Skeletal muscle satellite cell (primary cell): ENCODE measurements around the gene TMEM132C.

Source experiments
- H3K27me3 ChIP-seq: 2 replicates; pipeline ENCODE4 v1.7.0; 2013; ENCODE audit warnings: low read length; ENCODE audit not compliant: control insufficient read depth, insufficient read depth
- H3K36me3 ChIP-seq: 2 replicates; pipeline ENCODE4 v1.7.0; 2013; ENCODE audit warnings: mild to moderate bottlenecking, control low read depth, low read length; ENCODE audit not compliant: insufficient read depth
- H3K4me1 ChIP-seq: 2 replicates; pipeline ENCODE4 v1.7.0; 2013; ENCODE audit warnings: low read length; ENCODE audit not compliant: control insufficient read depth, insufficient read depth
- H3K4me2 ChIP-seq: 2 replicates; pipeline ENCODE4 v1.7.0; 2013; ENCODE audit warnings: mild to moderate bottlenecking, low read length
- H3K4me3 ChIP-seq: 2 replicates; pipeline ENCODE4 v1.7.0; 2013; ENCODE audit warnings: low read length
- H3K9ac ChIP-seq: 2 replicates; pipeline ENCODE4 v1.7.0; 2013; ENCODE audit warnings: mild to moderate bottlenecking, low read depth, low read length, moderate library complexity
- H3K9me3 ChIP-seq: replicated peaks from 2 replicates; pipeline ENCODE4 v1.7.0; 2013; ENCODE audit warnings: mild to moderate bottlenecking, control low read depth, low read length

Gene TMEM132C

DNA sequence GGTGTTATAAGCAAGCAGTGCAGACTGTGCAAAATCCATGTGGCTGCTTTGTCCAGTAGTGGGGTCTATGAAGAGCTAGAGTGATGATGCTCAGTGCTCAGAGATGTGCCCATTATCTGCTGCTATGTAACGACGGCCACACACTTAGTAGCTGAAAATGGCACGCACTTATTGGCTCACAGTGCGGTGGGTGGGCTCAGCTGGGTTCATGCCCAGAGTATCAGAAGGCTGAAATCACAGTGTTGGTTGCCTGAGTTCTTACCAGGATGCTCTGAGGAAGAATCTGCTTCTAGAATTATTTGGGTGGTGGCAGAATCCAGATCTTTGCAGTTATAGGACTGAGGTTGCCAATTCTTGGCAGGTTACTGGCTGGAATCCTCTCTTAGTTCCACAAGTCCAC, 432.1 kb downstream of the TMEM132C start:
- peaks cover 17% of the 10 kb centered on the region for H3K9me3 ChIP-seq
- H3K9ac ChIP-seq = no peak overlapping the region
- no peaks in the 10 kb centered on the region for H3K36me3 ChIP-seq
- no peaks in the 10 kb centered on the region for H3K4me1 ChIP-seq
- no peak overlapping the region for H3K4me2 ChIP-seq
- no peaks in the 10 kb centered on the region for H3K27me3 ChIP-seq
- no peak overlapping the region for H3K4me3 ChIP-seq

DNA sequence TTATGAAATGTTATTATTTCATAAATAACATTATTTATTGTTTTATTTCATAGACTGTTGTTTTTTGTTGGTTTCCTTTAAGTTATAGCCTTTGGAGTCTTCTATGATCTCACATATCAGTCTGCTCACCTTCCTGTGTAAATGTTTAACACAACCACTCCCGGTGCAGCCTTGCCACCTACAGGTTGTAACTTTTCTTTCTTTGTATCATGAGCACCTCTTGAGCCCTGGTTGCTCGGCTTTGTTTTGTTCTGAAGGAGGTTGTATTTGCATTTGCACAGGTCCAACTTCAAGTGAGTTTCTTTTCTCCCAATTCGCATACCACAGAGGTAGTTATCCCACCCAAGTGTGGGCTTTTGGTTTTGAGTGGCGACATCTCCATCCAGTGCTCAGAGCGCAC, 435.4 kb downstream of the TMEM132C start:
- Histone ChIP-seq H3K9ac (no peak overlapping the region), H3K27me3 (no peaks in the 10 kb centered on the region), H3K9me3 (peaks cover 23% of the 10 kb centered on the region), H3K4me1 (no peaks in the 10 kb centered on the region), H3K4me3 (no peak overlapping the region), H3K36me3 (no peaks in the 10 kb centered on the region), H3K4me2 (no peak overlapping the region)

- H3K9me3 ChIP-seq = peaks cover 25% of the 10 kb centered on the region
- H3K4me1 ChIP-seq = no peaks in the 10 kb centered on the region
- H3K27me3 ChIP-seq = no peaks in the 10 kb centered on the region
- H3K9ac ChIP-seq = no peak overlapping the region
- no peak overlapping the region for H3K4me2 ChIP-seq
- no peaks in the 10 kb centered on the region for H3K36me3 ChIP-seq
- no peak overlapping the region for H3K4me3 ChIP-seq
These were observed 438.2 kb downstream of the TMEM132C start for GRCh38 chr12:128705140-128705539.

DNA sequence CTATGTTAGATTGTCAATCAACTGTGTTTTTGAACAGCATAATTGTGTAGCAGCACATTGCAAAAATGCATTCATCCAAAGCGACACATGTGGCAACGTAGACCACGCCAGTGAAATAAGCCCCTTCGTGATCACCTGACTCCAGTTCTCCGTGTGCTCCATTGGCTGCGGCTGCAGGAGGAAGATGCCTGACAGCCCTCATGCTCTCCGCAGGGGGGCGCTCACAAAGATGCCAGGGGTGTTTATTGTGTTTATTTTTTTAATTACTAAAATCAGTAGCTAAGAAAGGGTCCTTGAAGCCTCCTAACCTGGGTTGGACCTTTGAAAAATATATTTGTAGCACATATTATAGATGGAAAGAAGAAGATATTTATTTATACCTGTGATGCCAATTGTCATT, 440.5 kb downstream of the TMEM132C start:
- Histone ChIP-seq H3K9me3 (peaks cover 22% of the 10 kb centered on the region), H3K4me1 (no peaks in the 10 kb centered on the region), H3K4me3 (no peak overlapping the region), H3K4me2 (no peak overlapping the region), H3K9ac (no peak overlapping the region), H3K36me3 (no peaks in the 10 kb centered on the region), H3K27me3 (no peaks in the 10 kb centered on the region)

DNA sequence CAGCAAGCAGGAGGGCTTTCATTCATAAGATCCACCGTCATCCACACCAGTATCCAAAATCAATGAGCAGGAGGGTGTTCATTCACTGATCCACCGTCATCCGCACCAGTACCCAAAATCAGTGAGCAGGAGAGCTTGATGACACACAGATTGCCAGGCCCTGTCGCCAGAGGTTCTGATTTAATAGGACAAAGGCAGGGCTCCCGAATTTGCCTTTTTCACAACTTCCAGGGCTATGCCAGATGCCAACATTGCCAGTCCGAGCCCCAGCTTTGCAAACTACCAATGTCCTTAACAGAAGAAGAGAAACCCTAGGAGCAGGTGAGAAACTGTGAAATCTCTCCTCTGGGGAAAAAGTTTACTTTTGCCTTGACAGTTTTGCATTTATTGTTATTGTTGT, 441.8 kb downstream of the TMEM132C start:
- Histone ChIP-seq H3K9me3 (peaks cover 18% of the 10 kb centered on the region), H3K4me2 (no peak overlapping the region), H3K9ac (no peak overlapping the region), H3K4me1 (no peaks in the 10 kb centered on the region), H3K4me3 (no peak overlapping the region), H3K27me3 (no peaks in the 10 kb centered on the region), H3K36me3 (no peaks in the 10 kb centered on the region)

GRCh38 chr12:128709660-128710059, 442.7 kb downstream of the TMEM132C start:
- Histone ChIP-seq H3K4me3 (no peak overlapping the region), H3K4me1 (no peaks in the 10 kb centered on the region), H3K4me2 (no peak overlapping the region), H3K9ac (no peak overlapping the region), H3K36me3 (no peaks in the 10 kb centered on the region), H3K9me3 (peaks cover 25% of the 10 kb centered on the region), H3K27me3 (no peaks in the 10 kb centered on the region)

GRCh38 chr12:128711486-128711885, 444.5 kb downstream of the TMEM132C start:
- no peak overlapping the region for H3K9ac ChIP-seq
- H3K4me3 ChIP-seq = no peak overlapping the region
- peaks cover 16% of the 10 kb centered on the region for H3K9me3 ChIP-seq
- no peaks in the 10 kb centered on the region for H3K27me3 ChIP-seq
- no peaks in the 10 kb centered on the region for H3K4me1 ChIP-seq
- no peaks in the 10 kb centered on the region for H3K36me3 ChIP-seq
- no peak overlapping the region for H3K4me2 ChIP-seq

GRCh38 chr12:128712622-128713021, 445.7 kb downstream of the TMEM132C start:
- H3K4me1 ChIP-seq = no peaks in the 10 kb centered on the region
- H3K9me3 ChIP-seq = peaks cover 16% of the 10 kb centered on the region
- no peak overlapping the region for H3K4me3 ChIP-seq
- H3K36me3 ChIP-seq = no peaks in the 10 kb centered on the region
- H3K4me2 ChIP-seq = no peak overlapping the region
- H3K9ac ChIP-seq = no peak overlapping the region
- H3K27me3 ChIP-seq = no peaks in the 10 kb centered on the region

DNA sequence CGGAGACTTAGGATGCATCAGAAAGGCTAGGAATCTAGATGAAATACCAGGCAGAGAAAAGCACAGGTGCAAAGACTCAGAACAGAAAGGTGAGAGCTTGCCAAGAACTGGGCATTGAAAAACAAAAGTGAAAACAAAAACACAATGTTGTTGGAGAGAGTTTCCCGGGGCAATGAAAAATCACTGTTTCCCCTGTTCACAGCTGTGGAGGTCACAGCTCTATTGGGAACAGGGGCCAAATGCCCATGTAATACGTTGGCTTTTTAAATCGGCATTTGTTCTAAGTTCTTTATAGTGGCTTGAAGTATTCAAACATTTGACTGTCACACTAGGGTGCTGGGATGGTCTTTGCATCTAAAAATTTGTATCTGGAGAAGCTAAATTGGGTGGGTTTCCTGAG, 448.5 kb downstream of the TMEM132C start:
- H3K36me3 ChIP-seq = no peaks in the 10 kb centered on the region
- H3K4me1 ChIP-seq = no peaks in the 10 kb centered on the region
- H3K9me3 ChIP-seq = peaks cover 8% of the 10 kb centered on the region
- no peak overlapping the region for H3K9ac ChIP-seq
- H3K4me2 ChIP-seq = no peak overlapping the region
- no peaks in the 10 kb centered on the region for H3K27me3 ChIP-seq
- no peak overlapping the region for H3K4me3 ChIP-seq

DNA sequence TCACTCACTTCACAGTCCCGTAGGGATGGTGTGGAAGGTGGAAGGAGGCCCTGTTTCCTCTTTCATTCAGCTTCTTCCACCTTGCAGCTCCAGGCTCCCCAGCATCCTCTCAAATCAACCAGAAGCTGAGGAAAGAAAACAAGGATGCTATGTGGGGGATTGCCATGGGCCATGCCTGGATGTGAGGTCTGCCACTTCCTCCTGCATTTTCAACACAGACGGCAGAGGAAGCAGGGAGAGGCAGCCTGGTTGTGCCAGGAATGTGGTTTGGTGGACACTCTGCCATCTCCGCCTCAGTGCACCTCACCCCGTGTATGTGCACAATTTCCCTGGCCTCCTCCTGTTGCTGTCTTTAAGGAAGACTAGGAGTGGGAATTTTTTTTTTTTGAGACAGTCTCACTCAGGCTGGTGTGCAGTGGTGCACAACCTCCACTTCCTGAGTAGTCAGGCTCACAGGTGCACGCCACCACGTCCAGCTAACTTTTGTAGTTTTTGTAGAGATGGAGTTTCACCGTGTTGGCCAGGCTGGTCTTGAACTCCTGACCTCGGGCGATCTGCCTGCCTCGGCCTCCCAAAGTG, 457.6 kb downstream of the TMEM132C start:
- no peak overlapping the region for H3K4me2 ChIP-seq
- no peaks in the 10 kb centered on the region for H3K27me3 ChIP-seq
- no peak overlapping the region for H3K9ac ChIP-seq
- no peaks in the 10 kb centered on the region for H3K4me1 ChIP-seq
- H3K9me3 ChIP-seq = peaks cover 6% of the 10 kb centered on the region
- no peak overlapping the region for H3K4me3 ChIP-seq
- no peaks in the 10 kb centered on the region for H3K36me3 ChIP-seq

DNA sequence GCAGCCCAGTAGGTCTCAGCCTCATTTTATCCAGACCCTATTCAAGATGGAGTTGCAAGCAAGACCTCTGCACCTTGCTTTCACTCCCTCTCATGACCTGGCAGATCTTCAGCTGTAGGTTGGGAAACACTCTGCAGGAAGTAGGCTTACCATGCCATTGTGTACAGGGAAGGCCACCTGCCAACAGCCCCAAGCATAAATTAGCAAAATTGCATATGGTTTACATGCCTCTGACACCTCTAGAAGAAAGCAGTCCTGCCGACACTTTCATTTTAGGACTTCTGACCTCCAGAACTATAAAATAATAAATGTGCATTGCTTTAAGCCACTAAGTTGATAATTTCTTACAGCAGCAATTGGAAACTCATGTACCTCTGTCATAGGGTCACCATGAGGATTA, 459.9 kb downstream of the TMEM132C start:
- Histone ChIP-seq H3K4me3 (no peak overlapping the region), H3K36me3 (no peaks in the 10 kb centered on the region), H3K9ac (no peak overlapping the region), H3K27me3 (no peaks in the 10 kb centered on the region), H3K4me2 (no peak overlapping the region), H3K4me1 (no peaks in the 10 kb centered on the region), H3K9me3 (peaks cover 12% of the 10 kb centered on the region)

DNA sequence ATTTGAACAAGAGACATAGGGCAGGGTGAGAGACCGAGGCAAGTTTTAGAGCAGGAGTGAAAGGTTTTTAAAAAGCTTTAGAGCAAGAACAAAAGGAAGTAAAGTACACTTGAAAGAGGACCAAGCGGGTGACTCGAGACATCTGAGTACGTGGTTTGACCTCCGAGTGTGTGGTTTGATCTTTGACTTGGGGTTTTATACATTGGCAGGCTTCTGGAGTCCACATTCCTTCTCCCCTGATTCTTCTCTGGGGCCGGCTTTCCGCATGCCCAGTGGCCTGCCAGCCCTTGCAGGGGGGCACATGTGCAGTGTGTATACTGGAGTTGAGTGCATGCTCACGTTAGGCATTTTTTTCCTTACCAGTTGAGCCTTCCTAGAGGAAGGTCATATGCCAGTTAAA, 460.5 kb downstream of the TMEM132C start:
- Histone ChIP-seq H3K4me2 (no peak overlapping the region), H3K4me3 (no peak overlapping the region), H3K36me3 (no peaks in the 10 kb centered on the region), H3K9ac (no peak overlapping the region), H3K9me3 (peaks cover 12% of the 10 kb centered on the region), H3K27me3 (no peaks in the 10 kb centered on the region), H3K4me1 (no peaks in the 10 kb centered on the region)
